SK-N-SH (cell line): ENCODE results near the gene HMHB1.

Source experiments
- CTCF ChIP-seq: fragments of 200-600 bp; sonication (generic); IDR thresholded peaks from 2 replicates; pipeline ENCODE4 v1.6.1; 2017; ENCODE audit warnings: antibody characterized with exemption, mild to moderate bottlenecking, moderate library complexity
- EP300 ChIP-seq, 2 experiments: IDR thresholded peaks; 2 replicates each; pipeline versions ENCODE4 v1.4.0 to v1.6.1; 2012; ENCODE audit warnings: borderline replicate concordance in 1 of 2, low read depth in 1 of 2, low read length in 1 of 2
- FOXJ3 ChIP-seq: sonication (generic); formaldehyde crosslinking; IDR thresholded peaks from 2 replicates; pipeline ENCODE4 v1.5.1; 2020; ENCODE audit warnings: mild to moderate bottlenecking, missing genetic modification reagents
- FOXM1 ChIP-seq: IDR thresholded peaks from 2 replicates; pipeline ENCODE4 v1.4.0; 2012; ENCODE audit warnings: low read depth, mild to moderate bottlenecking
- GABPA ChIP-seq: IDR thresholded peaks from 2 replicates; pipeline ENCODE4 v1.4.0; 2012; ENCODE audit warnings: low read depth, mild to moderate bottlenecking
- JUND ChIP-seq: IDR thresholded peaks from 2 replicates; pipeline ENCODE4 v1.4.0; 2012
- MAX ChIP-seq: IDR thresholded peaks from 2 replicates; pipeline ENCODE4 v1.4.0; 2012; ENCODE audit warnings: low read depth
- MXI1 ChIP-seq: IDR thresholded peaks from 2 replicates; pipeline ENCODE4 v1.6.1; 2012; ENCODE audit warnings: mild to moderate bottlenecking, low read depth, low read length, improper control_type of control experiment
- NFIC ChIP-seq: IDR thresholded peaks from 2 replicates; pipeline ENCODE4 v1.4.0; 2012; ENCODE audit warnings: borderline replicate concordance
- REST ChIP-seq: IDR thresholded peaks from 2 replicates; pipeline ENCODE4 v1.6.1; 2012; ENCODE audit warnings: mild to moderate bottlenecking, low read depth, low read length, moderate library complexity
- RFX5 ChIP-seq: IDR thresholded peaks from 2 replicates; pipeline ENCODE4 v1.6.1; 2012; ENCODE audit warnings: mild to moderate bottlenecking, improper control_type of control experiment, low read length
- YY1 ChIP-seq: IDR thresholded peaks from 2 replicates; pipeline ENCODE4 v1.4.0; 2012; ENCODE audit warnings: low read depth, mild to moderate bottlenecking
- ZBTB33 ChIP-seq: IDR thresholded peaks from 2 replicates; pipeline ENCODE4 v1.4.0; 2012; ENCODE audit warnings: low read depth, borderline replicate concordance

- TF ChIP-seq CTCF (no peak), MAX (no peak), YY1 (no peak), REST (no peak), FOXJ3 (CRISPR knock-in tag) (no peak), MXI1 (no peak), JUND (no peak), RFX5 (no peak), NFIC (no peak), FOXM1 (no peak), EP300 (IDR thresholded peaks at IDR 0.05; ENCODE audit: borderline replicate concordance in 1 of 2, low read depth in 1 of 2, low read length in 1 of 2) (no peak), GABPA (no peak), ZBTB33 (no peak)
Observed at GRCh38 chr5:143819716-143820115, 7.8 kb downstream of the HMHB1 start.
